Adipocyte (in vitro differentiated cells): ENCODE data around the gene TCTA.
"Not testable (repeated sequence)": the region's sequence is repeated elsewhere in the genome, so short reads cannot be mapped to it uniquely, and the experiment has no call there.

Source experiments
- DNase-seq: peaks from one replicate; pipeline ENCODE4 v3.0.0-alpha.2; 2015; ENCODE audit warnings: low read depth
- H3K27me3 ChIP-seq: replicated peaks from 2 replicates; pipeline ENCODE4 v1.7.0; 2013; ENCODE audit warnings: mild to moderate bottlenecking, low read length, moderate library complexity; ENCODE audit not compliant: control insufficient read depth, insufficient read depth
- H3K36me3 ChIP-seq: 2 replicates; pipeline ENCODE4 v1.7.0; 2013; ENCODE audit warnings: low read length, mild to moderate bottlenecking, moderate library complexity; ENCODE audit not compliant: control insufficient read depth, insufficient read depth, severe bottlenecking
- H3K4me1 ChIP-seq: 2 replicates; pipeline ENCODE4 v1.7.0; 2013; ENCODE audit warnings: mild to moderate bottlenecking, low read length, moderate library complexity; ENCODE audit not compliant: control insufficient read depth, insufficient read depth
- H3K4me3 ChIP-seq: 2 replicates; pipeline ENCODE4 v1.7.0; 2013; ENCODE audit warnings: mild to moderate bottlenecking, low read length, moderate library complexity
- H3K9ac ChIP-seq: 2 replicates; pipeline ENCODE4 v1.7.0; 2013; ENCODE audit warnings: mild to moderate bottlenecking, low read length, moderate library complexity
- H3K9me3 ChIP-seq: 2 replicates; pipeline ENCODE4 v1.7.0; 2013; ENCODE audit warnings: mild to moderate bottlenecking, low read length, moderate library complexity; ENCODE audit not compliant: control insufficient read depth

Gene TCTA

GRCh38 chr3:49388289-49388820, 23.9 kb upstream of the TCTA start:
- no peaks in the 10 kb centered on the region for H3K27me3 ChIP-seq
- no peak overlapping the region for H3K9ac ChIP-seq
- no peak for DNase-seq
- H3K36me3 ChIP-seq: peaks cover 5% of the 10 kb centered on the region
- no peak overlapping the region for H3K4me3 ChIP-seq
- no peaks in the 10 kb centered on the region for H3K9me3 ChIP-seq
- peaks cover 11% of the 10 kb centered on the region for H3K4me1 ChIP-seq

DNA sequence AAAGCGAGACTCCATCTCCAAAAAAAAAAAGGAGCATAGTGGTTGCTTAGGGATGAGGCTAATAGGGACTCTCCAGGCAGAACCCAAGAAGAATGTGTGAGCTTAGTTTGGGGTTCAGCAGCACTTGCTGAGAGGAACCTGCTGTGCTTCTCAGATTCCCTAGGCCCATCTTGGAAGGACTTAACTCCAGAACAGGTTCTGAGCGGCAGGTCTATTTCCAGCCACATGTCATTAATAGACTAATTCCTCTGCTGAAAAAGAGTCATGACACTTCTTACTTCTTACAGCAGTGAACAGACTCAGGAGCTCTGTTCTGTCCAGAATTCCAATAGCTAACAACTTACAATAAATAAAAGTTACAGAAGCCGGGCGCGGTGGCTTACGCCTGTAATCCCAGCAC, 22.9 kb upstream of the TCTA start:
- DNase-seq: no peak
- no peaks in the 10 kb centered on the region for H3K9me3 ChIP-seq
- no peak overlapping the region for H3K9ac ChIP-seq
- peaks cover 7% of the 10 kb centered on the region for H3K36me3 ChIP-seq
- H3K4me1 ChIP-seq: peaks cover 11% of the 10 kb centered on the region
- H3K4me3 ChIP-seq: no peak overlapping the region
- H3K27me3 ChIP-seq: no peaks in the 10 kb centered on the region

- H3K27me3 ChIP-seq, H3K9me3 ChIP-seq, H3K4me1 ChIP-seq, DNase-seq, H3K9ac ChIP-seq, H3K4me3 ChIP-seq: not testable (repeated sequence)
- peaks cover 20% of the 10 kb centered on the region for H3K36me3 ChIP-seq
Observed at GRCh38 chr3:49391310-49391709, 20.9 kb upstream of the TCTA start.

DNA sequence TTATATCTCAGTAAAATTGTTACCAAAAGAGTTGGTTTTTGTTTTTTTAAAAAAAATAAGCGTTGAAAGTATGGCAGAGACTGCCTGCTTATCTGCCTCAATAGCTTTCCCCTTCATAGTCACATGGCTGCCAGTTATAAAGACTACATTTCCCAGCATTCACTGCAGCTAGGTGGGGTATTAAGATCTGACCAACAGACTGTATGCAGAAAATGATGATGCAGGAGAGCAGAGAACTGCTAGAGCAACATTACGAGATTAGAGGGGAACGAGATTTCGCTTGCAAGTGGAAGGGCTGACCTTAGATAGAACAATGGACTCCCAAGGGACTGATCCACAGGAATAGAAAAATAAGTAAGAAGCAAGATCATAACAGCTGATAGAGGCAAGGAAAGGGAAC, 14.8 kb upstream of the TCTA start:
- Histone ChIP-seq H3K9ac (no peak overlapping the region), H3K4me1 (peaks cover 28% of the 10 kb centered on the region), H3K27me3 (no peaks in the 10 kb centered on the region), H3K4me3 (no peak overlapping the region), H3K36me3 (peaks cover 35% of the 10 kb centered on the region), H3K9me3 (no peaks in the 10 kb centered on the region)
- DNase-seq: no peak

DNA sequence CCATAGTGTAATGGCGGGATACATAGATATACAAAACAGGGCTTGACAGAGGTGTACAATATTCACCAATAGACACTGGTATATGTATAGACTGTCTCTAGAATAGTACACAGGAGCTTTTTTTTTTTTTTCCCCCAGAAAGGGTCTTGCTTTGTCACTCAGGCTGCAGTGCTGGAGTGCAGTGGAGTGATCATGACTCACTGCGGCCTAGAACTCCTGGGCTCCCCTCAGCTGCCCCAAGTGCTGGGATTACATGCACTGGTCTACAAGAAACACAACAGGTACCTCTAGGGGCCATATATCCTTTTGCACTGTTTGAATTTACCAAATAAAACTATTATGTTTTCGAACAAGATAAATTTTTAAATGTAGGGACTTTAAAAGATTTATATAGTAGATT, 12.8 kb upstream of the TCTA start:
- DNase-seq: no peak
- H3K4me1 ChIP-seq: peaks cover 31% of the 10 kb centered on the region
- H3K27me3 ChIP-seq: no peaks in the 10 kb centered on the region
- peaks cover 33% of the 10 kb centered on the region for H3K36me3 ChIP-seq
- no peak overlapping the region for H3K4me3 ChIP-seq
- H3K9me3 ChIP-seq: no peaks in the 10 kb centered on the region
- H3K9ac ChIP-seq: no peak overlapping the region

DNA sequence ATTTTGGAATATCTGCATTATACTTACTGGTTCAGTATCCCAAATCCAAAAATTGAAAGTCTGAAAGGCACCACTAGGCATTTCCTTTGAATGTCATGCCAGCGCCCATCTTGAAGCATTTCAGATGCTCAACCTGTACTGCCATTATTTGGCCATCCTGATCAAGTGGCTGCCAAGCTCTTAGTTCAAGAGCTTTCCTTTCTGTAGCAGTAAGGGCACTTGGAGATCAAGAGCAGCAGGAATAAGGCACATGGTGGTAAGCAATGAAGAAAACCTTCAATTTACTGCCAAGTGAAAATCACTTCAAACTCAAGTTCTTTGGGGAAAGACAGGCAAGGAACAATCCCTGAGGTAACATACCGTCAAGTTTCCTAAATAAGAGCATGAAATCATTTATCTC, 10.5 kb upstream of the TCTA start:
- peaks cover 18% of the 10 kb centered on the region for H3K36me3 ChIP-seq
- H3K9me3 ChIP-seq: no peaks in the 10 kb centered on the region
- no peaks in the 10 kb centered on the region for H3K27me3 ChIP-seq

DNA sequence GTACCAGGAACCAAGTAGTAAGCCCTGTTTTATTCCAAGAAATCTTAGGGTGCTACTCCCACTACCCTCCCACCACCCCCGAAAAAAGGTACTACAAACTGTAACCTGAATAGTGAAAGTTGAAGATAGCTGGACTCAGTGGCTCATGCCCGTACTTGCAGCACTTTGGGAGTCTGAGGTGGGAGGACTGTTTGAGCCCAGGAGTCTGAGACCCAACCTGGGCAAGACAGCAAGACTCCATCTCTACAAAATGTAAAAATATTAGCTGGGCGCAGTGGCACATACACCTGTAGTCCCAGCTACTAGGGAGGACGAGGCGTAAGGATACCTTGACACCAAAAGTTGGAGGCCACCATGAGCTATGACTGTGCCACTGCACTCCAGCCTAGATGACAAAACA, 8.3 kb upstream of the TCTA start:
- peaks cover 15% of the 10 kb centered on the region for H3K36me3 ChIP-seq
- no peak for DNase-seq
- peaks cover 42% of the 10 kb centered on the region for H3K4me1 ChIP-seq
- no peaks in the 10 kb centered on the region for H3K27me3 ChIP-seq
- H3K9me3 ChIP-seq: no peaks in the 10 kb centered on the region
- H3K4me3 ChIP-seq: no peak overlapping the region
- no peak overlapping the region for H3K9ac ChIP-seq

More for the DNA sequence above, 10.5 kb upstream of the TCTA start:
- no peak overlapping the region for H3K4me3 ChIP-seq
- H3K4me1 ChIP-seq: peaks cover 43% of the 10 kb centered on the region
- H3K9ac ChIP-seq: no peak overlapping the region
- no peak for DNase-seq

DNA sequence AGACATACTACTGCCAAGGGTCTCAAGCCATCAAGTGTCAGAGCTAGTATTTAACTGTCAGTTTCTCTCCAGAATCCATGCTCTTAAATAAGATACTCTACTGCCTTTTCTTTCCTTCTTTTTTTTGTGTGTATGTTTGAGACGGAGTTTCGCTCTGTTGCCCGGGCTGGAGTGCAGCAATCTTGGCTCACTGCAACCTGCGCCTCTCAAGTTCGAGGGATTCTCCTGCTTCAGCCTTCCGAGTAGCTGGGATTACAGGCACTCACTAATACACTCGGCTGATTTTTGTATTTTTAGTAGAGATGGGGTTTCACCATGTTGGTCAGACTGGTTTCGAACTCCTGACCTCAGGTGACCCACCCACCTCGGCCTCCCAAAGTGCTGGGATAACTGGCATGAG, 6.7 kb upstream of the TCTA start:
- Histone ChIP-seq H3K36me3 (peaks cover 15% of the 10 kb centered on the region), H3K4me1 (peaks cover 49% of the 10 kb centered on the region)
- DNase-seq, H3K9me3 ChIP-seq, H3K27me3 ChIP-seq, H3K4me3 ChIP-seq, H3K9ac ChIP-seq: not testable (repeated sequence)

DNA sequence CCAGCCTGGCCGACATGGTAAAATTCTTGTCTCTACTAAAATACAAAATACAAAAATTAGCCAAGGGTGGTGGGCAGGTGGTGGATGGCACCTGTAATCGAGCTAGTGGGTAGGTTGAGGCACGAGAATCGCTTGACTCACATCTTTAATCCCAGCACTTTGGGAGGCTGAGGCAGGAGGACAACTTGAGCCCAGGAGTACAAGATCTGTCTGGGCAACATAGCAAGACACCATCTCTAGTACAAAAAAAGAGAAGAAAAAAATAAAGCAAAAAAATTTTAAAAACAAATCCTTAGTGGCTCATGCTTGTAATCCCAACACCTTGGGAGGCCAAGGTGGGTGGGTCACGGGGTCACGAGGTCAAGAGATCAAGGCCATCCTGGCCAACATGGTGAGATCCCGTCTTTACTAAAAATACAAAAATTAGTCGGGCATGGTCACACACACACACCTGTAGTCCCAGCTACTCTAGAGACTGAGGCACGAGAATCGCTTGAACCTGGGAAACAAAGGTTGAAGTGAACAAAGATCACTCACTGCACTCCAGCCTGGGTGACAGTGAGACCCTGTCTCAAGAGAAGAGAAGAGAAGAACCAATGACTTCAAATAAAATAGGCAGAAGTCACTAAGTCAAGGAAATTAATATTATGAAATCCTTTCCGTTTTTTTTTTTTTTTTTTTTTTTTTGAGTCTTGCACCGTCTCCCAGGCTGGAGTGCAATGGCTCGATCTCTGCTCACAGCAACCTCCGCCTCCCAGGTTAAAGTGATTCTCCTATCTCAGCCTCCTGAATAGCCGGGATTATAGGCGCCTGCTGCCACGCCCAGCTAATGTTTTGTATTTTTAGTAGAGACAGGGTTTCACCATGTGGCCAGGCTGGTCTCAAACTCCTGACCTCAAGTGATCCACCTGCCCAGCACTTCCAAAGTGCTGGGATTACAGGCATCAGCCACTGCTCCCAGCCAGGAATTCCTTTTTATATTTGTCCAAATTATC, 5.4 kb upstream of the TCTA start:
- H3K4me1 ChIP-seq: peaks cover 49% of the 10 kb centered on the region
- H3K36me3 ChIP-seq: peaks cover 8% of the 10 kb centered on the region
- H3K9me3 ChIP-seq: no peaks in the 10 kb centered on the region
- DNase-seq: no peak
- H3K4me3 ChIP-seq: peak overlapping the region; percentile 37
- H3K27me3 ChIP-seq: no peaks in the 10 kb centered on the region
- H3K9ac ChIP-seq: no peak overlapping the region

GRCh38 chr3:49410066-49410845, 2.0 kb upstream of the TCTA start:
- Histone ChIP-seq H3K36me3 (peaks cover 7% of the 10 kb centered on the region), H3K9me3 (no peaks in the 10 kb centered on the region), H3K9ac (peak overlapping the region; percentile 98), H3K4me1 (peaks cover 58% of the 10 kb centered on the region), H3K27me3 (no peaks in the 10 kb centered on the region), H3K4me3 (peak overlapping the region; percentile 96)
- no peak for DNase-seq
